ENCODE results near the gene SOX1. TPM values are rescaled to one million over a fixed set of nuclear protein-coding genes. Genes with fewer than 3 reads are reported as not detected.

Gene SOX1
- total and polyA plus RNA-seq, 9 of the 15 experiments (the other 6 are each of a cell fraction or from before 2014, with no cell fraction given), result not detected

GRCh38 chr13:112055915-112056269 is 11.1 kb upstream of the SOX1 start:
- H3K4me3 ChIP-seq, result no peak overlapping the region
- intact Hi-C loops (cut with micrococcal nuclease) (no loop called here), in situ Hi-C loops (cut with MboI) (no loop called here)
- FAIRE-seq, result no peak
- peaks cover 0 to 9% of the 10 kb centered on the region in 2 experiments; a peak in 2 of 5 replicates for H3K4me1 ChIP-seq (replicated peaks in 1 of 2; ENCODE audit: control insufficient read depth in 2 of 2, insufficient read depth in 2 of 2, low read length in 2 of 2)
- TF ChIP-seq ZFP91 (CRISPR knock-in tag; IDR thresholded peaks at IDR 0.05) (no peak), HMG20A (CRISPR knock-in tag; conservative IDR thresholded peaks at IDR 0.05) (no peak), CBFA2T2 (conservative IDR thresholded peaks at IDR 0.05) (no peak), NFYB (IDR thresholded peaks at IDR 0.05; ENCODE audit: extremely low read depth, insufficient read length) (no peak), ZNF431 (CRISPR knock-in tag; IDR thresholded peaks at IDR 0.05) (no peak), KLF1 (tag; IDR thresholded peaks at IDR 0.05) (no peak), ZNF778 (CRISPR knock-in tag; IDR thresholded peaks at IDR 0.05) (no peak), PTTG1 (tag; IDR thresholded peaks at IDR 0.05; ENCODE audit: low read depth) (no peak), ZFP1 (CRISPR knock-in tag; IDR thresholded peaks at IDR 0.05) (no peak), ZNF586 (CRISPR knock-in tag; conservative IDR thresholded peaks at IDR 0.05) (no peak), TAF7 (tag; IDR thresholded peaks at IDR 0.05) (no peak), NR0B1 (IDR thresholded peaks at IDR 0.05; ENCODE audit: partially characterized antibody) (no peak), ZSCAN32 (CRISPR knock-in tag; IDR thresholded peaks at IDR 0.05) (no peak), RAD51 (IDR thresholded peaks at IDR 0.05; ENCODE audit: borderline replicate concordance, low read depth) (no peak), ILK (tag; IDR thresholded peaks at IDR 0.05; ENCODE audit: borderline replicate concordance, low read depth) (no peak), ZNF77 (CRISPR knock-in tag; IDR thresholded peaks at IDR 0.05) (no peak), BRCA1 (IDR thresholded peaks at IDR 0.05) (no peak), BRCA1 (CRISPR knock-in tag; IDR thresholded peaks at IDR 0.05) (no peak)
- ChIA-PET POLR2A (no interaction called here), CTCF (ENCODE audit: low intra/inter-chr PET ratio) (no interaction called here)
- peaks cover 5 to 42% of the 10 kb centered on the region in 2 experiments; a peak in 4 of 5 replicates for H3K27me3 ChIP-seq (ENCODE audit: control insufficient read depth in 2 of 2, insufficient read depth in 2 of 2, low read length in 2 of 2)
- no peak overlapping the region for H3K4me2 ChIP-seq (ENCODE audit: insufficient read depth, low read length)
- H3K9me3 ChIP-seq (replicated peaks; ENCODE audit: control insufficient read depth, insufficient read depth, low read depth, low read length), result no peaks in the 10 kb centered on the region
- H3K9me1 ChIP-seq (ENCODE audit: control insufficient read depth, insufficient read depth, low read length), result no peaks in the 10 kb centered on the region
- no CpG with 5 or more reads among the region's 32 CpGs for WGBS (ENCODE audit: insufficient coverage, low coverage, missing lambda C conversion rate)
- no TSS peak for BruUV-seq (replicated peaks)
- no peak overlapping the region for H2AFZ ChIP-seq (ENCODE audit: low read depth, low read length)
- H3K36me3 ChIP-seq (ENCODE audit: control insufficient read depth, insufficient read depth, low read length), result no peaks in the 10 kb centered on the region
- H4K20me1 ChIP-seq (replicated peaks; ENCODE audit: control insufficient read depth, insufficient read depth, low read length), result no peaks in the 10 kb centered on the region
- H3K27ac ChIP-seq (ENCODE audit: extremely low read depth, low read depth, low read length), result no peak overlapping the region
- H3K9ac ChIP-seq (ENCODE audit: insufficient read depth in 1 of 2, low read depth in 2 of 2, low read length in 2 of 2), result no peak overlapping the region
- H3K79me2 ChIP-seq (ENCODE audit: control insufficient read depth, insufficient read depth, low read length), result no peaks in the 10 kb centered on the region
- ATAC-seq, result no peak
- no peak for DNase-seq (ENCODE audit: extremely low read depth in 1 of 4, low spot score in 3 of 4)

Data from K562 (cell line).